Liver (tissue), 9 donors: Measurements from ENCODE around the gene SNAI3. TPM values are rescaled to one million over a fixed set of nuclear protein-coding genes. Genes with fewer than 3 reads are reported as not detected.

ENCODE experiments used
- DNase-seq: peaks from one replicate; pipeline ENCODE4 v3.0.0-alpha.2; 2017; ENCODE audit warnings: low spot score
- H3K27ac ChIP-seq, 2 donors: one replicate each; pipeline ENCODE4 v1.7.0; 2013; ENCODE audit warnings: inconsistent platforms in 2 of 2, low read length in 2 of 2, control low read depth in 1 of 2, low read depth in 1 of 2, mild to moderate bottlenecking in 1 of 2
- H3K27me3 ChIP-seq, 4 donors: one replicate each; pipeline versions ENCODE4 v1.6.1 to v1.7.0; 2013; ENCODE audit warnings: low read length in 3 of 4, inconsistent platforms in 1 of 4, mild to moderate bottlenecking in 1 of 4, moderate library complexity in 1 of 4; ENCODE audit not compliant: control insufficient read depth in 4 of 4, insufficient read depth in 4 of 4
- H3K36me3 ChIP-seq, 4 donors: one replicate each; pipeline versions ENCODE4 v1.6.1 to v1.7.0; 2013; ENCODE audit warnings: low read length in 3 of 4, mild to moderate bottlenecking in 3 of 4, low read depth in 1 of 4, moderate library complexity in 1 of 4; ENCODE audit not compliant: control insufficient read depth in 4 of 4, insufficient read depth in 3 of 4
- H3K4me1 ChIP-seq, 4 donors: one replicate each; pipeline versions ENCODE4 v1.6.1 to v1.7.0; 2013; ENCODE audit warnings: low read length in 3 of 4, mild to moderate bottlenecking in 3 of 4, moderate library complexity in 1 of 4; ENCODE audit not compliant: control insufficient read depth in 4 of 4, insufficient read depth in 4 of 4
- H3K4me3 ChIP-seq, 3 donors: one replicate each; pipeline versions ENCODE4 v1.6.1 to v1.7.0; 2013; ENCODE audit warnings: low read length in 3 of 3, control low read depth in 1 of 3, low read depth in 1 of 3, mild to moderate bottlenecking in 1 of 3
- H3K9ac ChIP-seq, 2 donors: one replicate each; pipeline ENCODE4 v1.7.0; 2013; ENCODE audit warnings: low read length in 2 of 2, mild to moderate bottlenecking in 2 of 2, moderate library complexity in 2 of 2, control low read depth in 1 of 2, low read depth in 1 of 2
- H3K9me3 ChIP-seq, 4 donors: one replicate each; pipeline versions ENCODE4 v1.6.1 to v1.7.0; 2013; ENCODE audit warnings: low read length in 3 of 4; ENCODE audit not compliant: control insufficient read depth in 4 of 4
- EGR1 ChIP-seq, 2 donors: IDR thresholded peaks; 2 replicates each; pipeline ENCODE4 v1.6.1; 2016 to 2018; ENCODE audit warnings: antibody characterized with exemption in 2 of 2, low read depth in 2 of 2
- FOXA1 ChIP-seq: IDR thresholded peaks from 2 replicates; pipeline ENCODE4 v1.6.1; 2016; ENCODE audit warnings: antibody characterized with exemption
- FOXA2 ChIP-seq: IDR thresholded peaks from 2 replicates; pipeline ENCODE4 v1.6.1; 2016; ENCODE audit warnings: antibody characterized with exemption
- GABPA ChIP-seq, 2 donors: IDR thresholded peaks in 1 of 2; conservative IDR thresholded peaks in 1 of 2; 2 replicates each; pipeline ENCODE4 v1.6.1; 2016; ENCODE audit warnings: antibody characterized with exemption in 2 of 2, mild to moderate bottlenecking in 1 of 2, moderate library complexity in 1 of 2
- HNF4A ChIP-seq, 2 donors: conservative IDR thresholded peaks; 2 replicates each; pipeline ENCODE4 v1.6.1; 2016; ENCODE audit warnings: antibody characterized with exemption in 2 of 2, mild to moderate bottlenecking in 2 of 2
- HNF4G ChIP-seq: IDR thresholded peaks from 2 replicates; pipeline ENCODE4 v1.6.1; 2016; ENCODE audit warnings: antibody characterized with exemption
- JUND ChIP-seq, 2 donors: IDR thresholded peaks; 2 replicates each; pipeline ENCODE4 v1.6.1; 2016; ENCODE audit warnings: antibody characterized with exemption in 2 of 2
- NR2F2 ChIP-seq: IDR thresholded peaks from 2 replicates; pipeline ENCODE4 v1.6.1; 2016; ENCODE audit warnings: antibody characterized with exemption
- RAD21 ChIP-seq, 2 donors: IDR thresholded peaks; 2 replicates each; pipeline ENCODE4 v1.6.1; 2016; ENCODE audit warnings: antibody characterized with exemption in 2 of 2, mild to moderate bottlenecking in 2 of 2
- RXRA ChIP-seq, 2 donors: IDR thresholded peaks; 2 replicates each; pipeline ENCODE4 v1.6.1; 2017 to 2018; ENCODE audit warnings: antibody characterized with exemption in 2 of 2, mild to moderate bottlenecking in 1 of 2
- SP1 ChIP-seq: IDR thresholded peaks from 2 replicates; pipeline ENCODE4 v1.6.1; 2018; ENCODE audit warnings: antibody characterized with exemption, mild to moderate bottlenecking
- TAF1 ChIP-seq: conservative IDR thresholded peaks from 2 replicates; pipeline ENCODE4 v1.6.1; 2016; ENCODE audit warnings: antibody characterized with exemption, mild to moderate bottlenecking
- YY1 ChIP-seq: IDR thresholded peaks from 2 replicates; pipeline ENCODE4 v1.6.1; 2016; ENCODE audit warnings: antibody characterized with exemption, mild to moderate bottlenecking
- WGBS: extraction: QIAGEN DNeasy Blood & Tissue Kit; methylation state at CpG from one replicate; pipeline ENCODE4 v1.1.7; 2013; 5-methylcytosine and 5-hydroxymethylcytosine counted together
- polyA plus RNA-seq, 2 donors: library from polyadenylated mRNA; stranded (reverse) in 1 of 2; unstranded in 1 of 2; fragments of 200-250 nt in 1 of 2; fragments of >200 nt in 1 of 2; fragmentation: Nextera tagmentation in 1 of 2; extraction: Ambion mirVana in 1 of 2; gene quantifications; one replicate each; pipeline versions ENCODE4 v1.2.1 to v1.2.3, GENCODE V29; 2013 to 2015
- total RNA-seq, 2 donors: library from RNA; depleted of rRNA; stranded (reverse); fragments of >200 nt; gene quantifications; one replicate each; pipeline ENCODE4 v1.2.3, GENCODE V29; 2014
- TF ChIP-seq, protein P1 (sequence below): IDR thresholded peaks from 2 replicates; pipeline ENCODE4 v1.6.1; 2016; ENCODE audit warnings: antibody characterized with exemption, mild to moderate bottlenecking
- TF ChIP-seq, protein P2 (sequence below): IDR thresholded peaks from 2 replicates; pipeline ENCODE4 v1.6.1; 2016; ENCODE audit warnings: antibody characterized with exemption
- TF ChIP-seq, protein P3 (sequence below): IDR thresholded peaks from 2 replicates; pipeline ENCODE4 v1.6.1; 2016; ENCODE audit warnings: antibody characterized with exemption
- TF ChIP-seq, protein P4 (sequence below): IDR thresholded peaks from 2 replicates; pipeline ENCODE4 v1.6.1; 2016; ENCODE audit warnings: antibody characterized with exemption
- TF ChIP-seq, protein P5 (sequence below): fragments of 150-350 bp; IDR thresholded peaks from 2 replicates; pipeline ENCODE4 v1.5.1; 2017; ENCODE audit warnings: improper control_type of control experiment, low read depth, low read length; ENCODE audit not compliant: missing input control
- donor health status: healthy.
- donor health status: healthy.
- donor health status: healthy.
- donor health status: healthy.
- donor health status: healthy.

SNAI3 gene
- total and polyA plus RNA-seq, 4 donors, result 0.05 to 0.48 (median 0.20) TPM

DNA sequence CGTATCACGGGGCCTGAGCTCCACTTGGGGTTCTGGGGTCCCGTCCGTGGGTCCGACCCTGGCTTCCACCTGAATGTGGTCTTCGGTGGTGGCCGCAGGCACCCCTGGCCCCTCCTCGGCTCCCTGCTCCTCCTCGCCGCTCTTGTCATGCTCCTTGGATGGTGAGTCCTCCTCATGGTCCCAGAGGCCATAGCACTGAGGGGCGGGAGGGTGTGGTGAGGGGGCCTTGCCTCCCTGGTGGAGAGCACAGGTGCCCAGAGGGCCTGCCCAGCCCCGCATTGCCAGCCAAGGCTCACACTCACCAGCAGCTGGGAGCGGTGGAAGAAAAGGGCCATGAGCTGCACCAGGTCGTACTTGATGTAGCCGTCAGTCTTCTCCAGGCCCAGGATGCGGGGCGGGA is 34.9 kb upstream of the SNAI3 start:
- Histone ChIP-seq H3K27me3 (no peaks in the 10 kb centered on the region), H3K9ac (no peak overlapping the region), H3K36me3 (peaks cover 26 to 91% (median 44%) of the 10 kb centered on the region in 4 donors), H3K9me3 (no peaks in the 10 kb centered on the region), H3K27ac (no peak overlapping the region), H3K4me3 (no peak overlapping the region), H3K4me1 (no peaks in the 10 kb centered on the region)
- 97% methylated on average over 17 of the region's 17 CpGs for WGBS
- TF ChIP-seq TAF1, result no peak
- no peak for TF ChIP-seq JUND (IDR thresholded peaks at IDR 0.05)
- no peak for TF ChIP-seq RXRA (IDR thresholded peaks at IDR 0.05)
- TF ChIP-seq RAD21 (IDR thresholded peaks at IDR 0.05), result no peak
- no peak for TF ChIP-seq YY1
- no peak for TF ChIP-seq GABPA (IDR thresholded peaks at IDR 0.05 in 1 of 2, conservative IDR thresholded peaks at IDR 0.05 in 1 of 2)
- TF ChIP-seq, protein P1, sequence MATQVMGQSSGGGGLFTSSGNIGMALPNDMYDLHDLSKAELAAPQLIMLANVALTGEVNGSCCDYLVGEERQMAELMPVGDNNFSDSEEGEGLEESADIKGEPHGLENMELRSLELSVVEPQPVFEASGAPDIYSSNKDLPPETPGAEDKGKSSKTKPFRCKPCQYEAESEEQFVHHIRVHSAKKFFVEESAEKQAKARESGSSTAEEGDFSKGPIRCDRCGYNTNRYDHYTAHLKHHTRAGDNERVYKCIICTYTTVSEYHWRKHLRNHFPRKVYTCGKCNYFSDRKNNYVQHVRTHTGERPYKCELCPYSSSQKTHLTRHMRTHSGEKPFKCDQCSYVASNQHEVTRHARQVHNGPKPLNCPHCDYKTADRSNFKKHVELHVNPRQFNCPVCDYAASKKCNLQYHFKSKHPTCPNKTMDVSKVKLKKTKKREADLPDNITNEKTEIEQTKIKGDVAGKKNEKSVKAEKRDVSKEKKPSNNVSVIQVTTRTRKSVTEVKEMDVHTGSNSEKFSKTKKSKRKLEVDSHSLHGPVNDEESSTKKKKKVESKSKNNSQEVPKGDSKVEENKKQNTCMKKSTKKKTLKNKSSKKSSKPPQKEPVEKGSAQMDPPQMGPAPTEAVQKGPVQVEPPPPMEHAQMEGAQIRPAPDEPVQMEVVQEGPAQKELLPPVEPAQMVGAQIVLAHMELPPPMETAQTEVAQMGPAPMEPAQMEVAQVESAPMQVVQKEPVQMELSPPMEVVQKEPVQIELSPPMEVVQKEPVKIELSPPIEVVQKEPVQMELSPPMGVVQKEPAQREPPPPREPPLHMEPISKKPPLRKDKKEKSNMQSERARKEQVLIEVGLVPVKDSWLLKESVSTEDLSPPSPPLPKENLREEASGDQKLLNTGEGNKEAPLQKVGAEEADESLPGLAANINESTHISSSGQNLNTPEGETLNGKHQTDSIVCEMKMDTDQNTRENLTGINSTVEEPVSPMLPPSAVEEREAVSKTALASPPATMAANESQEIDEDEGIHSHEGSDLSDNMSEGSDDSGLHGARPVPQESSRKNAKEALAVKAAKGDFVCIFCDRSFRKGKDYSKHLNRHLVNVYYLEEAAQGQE, result no peak
- TF ChIP-seq, protein P2, sequence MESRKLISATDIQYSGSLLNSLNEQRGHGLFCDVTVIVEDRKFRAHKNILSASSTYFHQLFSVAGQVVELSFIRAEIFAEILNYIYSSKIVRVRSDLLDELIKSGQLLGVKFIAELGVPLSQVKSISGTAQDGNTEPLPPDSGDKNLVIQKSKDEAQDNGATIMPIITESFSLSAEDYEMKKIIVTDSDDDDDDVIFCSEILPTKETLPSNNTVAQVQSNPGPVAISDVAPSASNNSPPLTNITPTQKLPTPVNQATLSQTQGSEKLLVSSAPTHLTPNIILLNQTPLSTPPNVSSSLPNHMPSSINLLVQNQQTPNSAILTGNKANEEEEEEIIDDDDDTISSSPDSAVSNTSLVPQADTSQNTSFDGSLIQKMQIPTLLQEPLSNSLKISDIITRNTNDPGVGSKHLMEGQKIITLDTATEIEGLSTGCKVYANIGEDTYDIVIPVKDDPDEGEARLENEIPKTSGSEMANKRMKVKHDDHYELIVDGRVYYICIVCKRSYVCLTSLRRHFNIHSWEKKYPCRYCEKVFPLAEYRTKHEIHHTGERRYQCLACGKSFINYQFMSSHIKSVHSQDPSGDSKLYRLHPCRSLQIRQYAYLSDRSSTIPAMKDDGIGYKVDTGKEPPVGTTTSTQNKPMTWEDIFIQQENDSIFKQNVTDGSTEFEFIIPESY, result no peak
- TF ChIP-seq, protein P3, sequence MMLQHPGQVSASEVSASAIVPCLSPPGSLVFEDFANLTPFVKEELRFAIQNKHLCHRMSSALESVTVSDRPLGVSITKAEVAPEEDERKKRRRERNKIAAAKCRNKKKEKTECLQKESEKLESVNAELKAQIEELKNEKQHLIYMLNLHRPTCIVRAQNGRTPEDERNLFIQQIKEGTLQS, result no peak
- TF ChIP-seq, protein P4, sequence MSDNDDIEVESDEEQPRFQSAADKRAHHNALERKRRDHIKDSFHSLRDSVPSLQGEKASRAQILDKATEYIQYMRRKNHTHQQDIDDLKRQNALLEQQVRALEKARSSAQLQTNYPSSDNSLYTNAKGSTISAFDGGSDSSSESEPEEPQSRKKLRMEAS, result no peak
- no peak for TF ChIP-seq SP1
- TF ChIP-seq HNF4A (conservative IDR thresholded peaks at IDR 0.05), result no peak
- TF ChIP-seq FOXA2, result no peak
- no peak for DNase-seq

DNA sequence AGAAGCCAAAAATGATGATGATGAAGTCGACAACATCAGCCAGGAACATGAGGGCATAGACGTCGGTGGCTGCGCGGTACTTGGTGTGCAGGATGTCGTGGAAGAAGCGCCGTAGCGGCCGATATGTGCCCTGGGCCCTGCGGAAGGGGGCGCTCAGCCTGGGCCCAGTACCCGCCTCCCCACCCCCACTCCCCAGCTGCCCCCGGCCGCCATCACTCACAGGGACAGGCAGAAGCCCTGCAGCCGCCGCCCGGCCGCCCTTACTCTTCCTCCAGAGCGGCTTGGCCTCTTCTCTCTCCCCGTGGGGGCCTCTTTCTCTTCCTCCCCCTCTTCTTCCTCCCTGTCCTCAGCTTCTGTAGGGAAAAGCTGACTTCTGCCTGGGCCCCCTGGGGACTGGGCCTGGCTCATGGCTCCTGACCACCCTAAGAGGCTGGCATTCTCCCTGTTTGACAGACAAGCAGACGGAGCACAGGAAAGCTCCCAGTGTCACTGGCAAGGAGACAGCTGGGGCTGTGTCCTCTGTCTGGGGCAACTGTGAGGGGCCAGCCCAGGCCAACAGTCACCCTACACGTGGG is 34.2 kb upstream of the SNAI3 start:
- WGBS, result 96% methylated on average over 23 of the region's 23 CpGs
- Histone ChIP-seq H3K9ac (no peak overlapping the region), H3K36me3 (peaks cover 29 to 91% (median 41%) of the 10 kb centered on the region in 4 donors), H3K27me3 (no peaks in the 10 kb centered on the region), H3K27ac (no peak overlapping the region), H3K4me3 (no peak overlapping the region), H3K4me1 (no peaks in the 10 kb centered on the region), H3K9me3 (no peaks in the 10 kb centered on the region)
- DNase-seq, result no peak
- TF ChIP-seq, protein P2, result no peak
- no peak for TF ChIP-seq RXRA (IDR thresholded peaks at IDR 0.05)
- TF ChIP-seq FOXA1, result no peak
- TF ChIP-seq RAD21 (IDR thresholded peaks at IDR 0.05), result no peak
- no peak for TF ChIP-seq EGR1 (IDR thresholded peaks at IDR 0.05; ENCODE audit: low read depth in 2 of 2)
- no peak for TF ChIP-seq TAF1
- TF ChIP-seq NR2F2, result no peak
- TF ChIP-seq, protein P4, result no peak
- TF ChIP-seq, protein P1, result no peak
- TF ChIP-seq YY1, result no peak
- TF ChIP-seq HNF4G, result no peak
- TF ChIP-seq SP1, result no peak
- TF ChIP-seq, protein P5, sequence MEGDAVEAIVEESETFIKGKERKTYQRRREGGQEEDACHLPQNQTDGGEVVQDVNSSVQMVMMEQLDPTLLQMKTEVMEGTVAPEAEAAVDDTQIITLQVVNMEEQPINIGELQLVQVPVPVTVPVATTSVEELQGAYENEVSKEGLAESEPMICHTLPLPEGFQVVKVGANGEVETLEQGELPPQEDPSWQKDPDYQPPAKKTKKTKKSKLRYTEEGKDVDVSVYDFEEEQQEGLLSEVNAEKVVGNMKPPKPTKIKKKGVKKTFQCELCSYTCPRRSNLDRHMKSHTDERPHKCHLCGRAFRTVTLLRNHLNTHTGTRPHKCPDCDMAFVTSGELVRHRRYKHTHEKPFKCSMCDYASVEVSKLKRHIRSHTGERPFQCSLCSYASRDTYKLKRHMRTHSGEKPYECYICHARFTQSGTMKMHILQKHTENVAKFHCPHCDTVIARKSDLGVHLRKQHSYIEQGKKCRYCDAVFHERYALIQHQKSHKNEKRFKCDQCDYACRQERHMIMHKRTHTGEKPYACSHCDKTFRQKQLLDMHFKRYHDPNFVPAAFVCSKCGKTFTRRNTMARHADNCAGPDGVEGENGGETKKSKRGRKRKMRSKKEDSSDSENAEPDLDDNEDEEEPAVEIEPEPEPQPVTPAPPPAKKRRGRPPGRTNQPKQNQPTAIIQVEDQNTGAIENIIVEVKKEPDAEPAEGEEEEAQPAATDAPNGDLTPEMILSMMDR, result no peak
